Muscle layer of duodenum (tissue), 2 donors: ENCODE data around the gene CORO1C.
A peak's percentile ranks its signal among the peaks of the same experiment; 100 is the strongest.

Experiments used
- H3K27ac ChIP-seq: one replicate; pipeline ENCODE4 v1.7.0; 2013; ENCODE audit warnings: mild to moderate bottlenecking, low read length
- H3K27me3 ChIP-seq: one replicate; pipeline ENCODE4 v1.7.0; 2013; ENCODE audit warnings: low read depth, mild to moderate bottlenecking, control low read depth, low read length
- H3K36me3 ChIP-seq, 2 donors: one replicate each; pipeline ENCODE4 v1.7.0; 2013; ENCODE audit warnings: low read length in 2 of 2, control low read depth in 1 of 2, mild to moderate bottlenecking in 1 of 2; ENCODE audit not compliant: insufficient read depth in 2 of 2, control insufficient read depth in 1 of 2
- H3K4me1 ChIP-seq, 2 donors: one replicate each; pipeline ENCODE4 v1.7.0; 2013; ENCODE audit warnings: low read length in 2 of 2, mild to moderate bottlenecking in 2 of 2, control low read depth in 1 of 2, moderate library complexity in 1 of 2; ENCODE audit not compliant: insufficient read depth in 2 of 2, control insufficient read depth in 1 of 2
- H3K4me3 ChIP-seq, 2 donors: one replicate each; pipeline ENCODE4 v1.7.0; 2013; ENCODE audit warnings: low read length in 2 of 2, low read depth in 1 of 2, mild to moderate bottlenecking in 1 of 2
- H3K9me3 ChIP-seq, 2 donors: one replicate each; pipeline ENCODE4 v1.7.0; 2013; ENCODE audit warnings: low read length in 2 of 2, control low read depth in 1 of 2, mild to moderate bottlenecking in 1 of 2; ENCODE audit not compliant: control insufficient read depth in 1 of 2
- donor health status: healthy.

Gene CORO1C

DNA sequence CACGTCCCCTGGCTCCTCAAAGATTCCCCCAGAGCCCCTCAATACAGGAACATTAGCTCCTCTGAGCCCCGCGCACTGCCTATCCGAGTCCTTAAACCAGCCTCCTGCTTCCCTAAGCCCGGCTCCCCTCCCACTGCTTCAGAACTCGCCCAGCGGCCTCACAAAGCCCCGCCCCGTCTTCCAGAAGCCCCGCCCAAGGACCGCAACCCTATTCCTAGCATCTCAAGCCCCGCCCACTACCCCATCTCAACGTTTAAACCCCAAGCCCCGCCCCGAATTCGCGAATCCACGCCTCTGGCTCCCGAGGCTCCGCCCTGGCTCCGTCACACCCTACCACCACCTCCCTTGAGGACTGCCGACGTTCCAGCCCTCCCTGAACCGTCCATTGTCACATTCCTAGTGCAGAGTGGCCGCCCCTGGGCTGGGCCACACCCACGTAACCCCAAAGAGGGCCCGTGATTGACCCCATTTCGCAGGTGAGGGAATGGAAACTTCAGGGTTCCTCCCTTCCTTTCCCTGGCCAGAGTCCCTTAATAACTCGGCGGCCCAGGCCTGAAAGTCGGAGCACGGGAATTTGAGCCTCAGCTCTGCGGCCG is 646 bp upstream of the CORO1C start:
- Histone ChIP-seq H3K27me3 (no peaks in the 10 kb centered on the region), H3K36me3 (peaks cover 0 to 12% of the 10 kb centered on the region in 2 donors), H3K4me1 (peaks cover 6 to 13% of the 10 kb centered on the region in 2 donors), H3K4me3 (peak overlapping the region; percentile 72 to 79), H3K27ac (peak overlapping the region; percentile 96), H3K9me3 (no peaks in the 10 kb centered on the region)

DNA sequence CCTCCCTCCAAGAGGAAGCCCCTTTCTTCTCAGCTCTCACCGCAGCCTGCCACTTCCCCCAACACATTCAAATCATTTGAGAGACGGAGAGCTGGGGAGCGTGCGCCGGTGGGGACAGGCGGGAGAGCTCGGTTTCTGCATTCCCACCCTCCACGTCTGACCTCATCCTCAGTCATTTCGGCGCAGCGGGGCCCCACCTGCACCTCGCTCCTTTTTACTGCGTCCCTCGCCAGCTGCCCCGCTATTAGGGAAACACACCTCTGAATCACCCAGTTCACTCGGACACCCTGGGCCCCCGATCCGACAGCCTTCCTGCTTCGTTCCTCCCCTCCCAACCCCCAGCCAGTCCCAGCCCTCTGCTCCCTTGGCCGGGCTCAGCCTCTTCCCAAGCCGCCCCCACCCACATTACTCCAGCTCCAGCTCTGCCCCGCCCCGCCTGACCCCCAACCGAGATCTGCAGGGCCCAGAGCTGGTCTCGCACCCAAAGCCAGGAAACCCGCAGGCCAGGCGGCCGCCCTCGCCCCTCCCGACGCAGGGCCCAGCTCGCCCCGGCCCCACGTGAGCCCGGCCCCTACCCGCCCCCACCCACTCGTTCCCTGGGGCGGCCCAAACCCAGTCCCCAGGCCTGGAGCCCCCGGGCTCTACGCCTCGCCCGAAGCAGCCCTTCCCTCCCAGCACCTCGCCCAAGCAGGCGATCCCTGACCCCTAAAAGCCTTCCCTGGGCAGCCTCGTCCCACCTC is 783 bp downstream of the CORO1C start:
- Histone ChIP-seq H3K27me3 (no peaks in the 10 kb centered on the region), H3K4me1 (peaks cover 6 to 20% of the 10 kb centered on the region in 2 donors), H3K9me3 (no peaks in the 10 kb centered on the region), H3K27ac (peak overlapping the region; percentile 96), H3K4me3 (peak overlapping the region; percentile 79 to 86), H3K36me3 (peaks cover 0 to 12% of the 10 kb centered on the region in 2 donors)

DNA sequence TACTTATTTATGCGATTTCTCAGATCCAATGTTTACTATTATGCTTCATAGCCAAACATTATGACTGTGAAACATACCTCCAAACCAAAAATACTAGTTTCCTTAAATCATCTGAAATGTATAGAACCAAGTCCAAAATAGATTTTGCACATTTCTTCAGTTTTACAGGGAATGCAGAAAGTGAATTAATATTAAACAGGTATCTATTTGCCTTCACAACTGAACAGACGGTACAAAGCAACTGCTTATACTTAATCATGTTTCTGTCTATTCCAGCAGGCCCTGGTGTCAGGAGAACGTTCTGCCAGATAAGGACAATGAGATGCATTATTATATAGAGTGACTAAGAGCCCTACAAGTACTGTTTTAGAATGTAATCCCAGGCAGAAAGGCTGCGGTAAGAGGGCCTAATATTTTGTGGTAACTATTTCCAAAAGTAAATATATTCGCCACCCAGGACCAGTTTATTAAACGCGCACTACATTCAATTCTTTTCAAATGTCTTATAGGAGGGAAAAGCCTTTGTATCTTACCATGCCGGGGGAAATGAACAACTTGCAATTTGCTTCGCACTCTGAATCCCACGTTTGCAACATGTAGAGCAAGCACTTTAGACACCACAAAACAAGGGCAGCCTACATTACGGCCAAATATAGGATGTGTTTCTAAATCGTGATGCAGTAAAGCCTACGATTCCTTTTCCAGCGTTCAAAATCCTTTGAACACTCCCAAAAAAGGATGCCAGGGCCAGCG is 1.5 kb downstream of the CORO1C start:
- H3K36me3 ChIP-seq, result peaks cover 0 to 12% of the 10 kb centered on the region in 2 donors
- peak overlapping the region; percentile 79 to 86 for H3K4me3 ChIP-seq
- no peaks in the 10 kb centered on the region for H3K27me3 ChIP-seq
- peaks cover 6 to 28% of the 10 kb centered on the region in 2 donors for H3K4me1 ChIP-seq
- peak overlapping the region; percentile 96 for H3K27ac ChIP-seq
- H3K9me3 ChIP-seq, result no peaks in the 10 kb centered on the region

DNA sequence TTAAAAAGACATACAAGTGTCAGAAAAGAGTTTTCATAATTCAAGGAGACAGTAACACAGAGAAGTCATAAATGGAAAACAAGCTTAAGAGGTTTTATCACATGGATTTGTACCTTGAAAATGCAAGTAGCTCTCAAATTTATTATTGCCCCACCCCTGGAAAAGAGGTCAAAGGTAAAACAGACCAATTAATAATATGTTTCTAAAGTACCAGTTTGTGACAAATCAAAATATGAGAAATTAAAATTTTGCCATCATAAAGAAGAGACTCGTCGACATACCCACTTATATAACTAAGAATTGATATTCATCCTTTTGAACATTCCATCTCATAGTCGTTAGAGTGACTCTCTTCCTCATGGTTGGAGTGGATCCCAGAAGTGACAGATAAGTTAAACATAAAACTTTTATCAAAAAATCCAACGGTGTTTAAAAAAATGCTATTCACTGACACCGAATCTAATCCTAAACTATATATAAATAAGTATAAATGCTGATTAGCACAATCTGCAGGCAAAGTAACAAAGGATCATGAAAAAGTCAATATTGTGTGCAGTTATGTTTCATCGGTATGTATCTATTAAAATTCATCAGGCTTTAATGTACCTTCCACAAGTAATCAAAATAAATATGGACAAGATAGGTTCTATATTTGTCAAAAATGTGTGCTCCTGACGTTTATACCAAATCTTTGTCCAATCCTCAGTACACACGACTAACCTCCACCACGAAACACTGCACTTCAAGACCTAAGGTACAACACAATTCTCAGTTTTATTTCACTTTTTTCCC is 2.3 kb downstream of the CORO1C start:
- Histone ChIP-seq H3K4me1 (peaks cover 1 to 33% of the 10 kb centered on the region in 2 donors), H3K27me3 (no peaks in the 10 kb centered on the region), H3K4me3 (peak overlapping the region; percentile 79 to 86), H3K36me3 (peaks cover 0 to 12% of the 10 kb centered on the region in 2 donors), H3K9me3 (no peaks in the 10 kb centered on the region), H3K27ac (peak overlapping the region; percentile 96)

DNA sequence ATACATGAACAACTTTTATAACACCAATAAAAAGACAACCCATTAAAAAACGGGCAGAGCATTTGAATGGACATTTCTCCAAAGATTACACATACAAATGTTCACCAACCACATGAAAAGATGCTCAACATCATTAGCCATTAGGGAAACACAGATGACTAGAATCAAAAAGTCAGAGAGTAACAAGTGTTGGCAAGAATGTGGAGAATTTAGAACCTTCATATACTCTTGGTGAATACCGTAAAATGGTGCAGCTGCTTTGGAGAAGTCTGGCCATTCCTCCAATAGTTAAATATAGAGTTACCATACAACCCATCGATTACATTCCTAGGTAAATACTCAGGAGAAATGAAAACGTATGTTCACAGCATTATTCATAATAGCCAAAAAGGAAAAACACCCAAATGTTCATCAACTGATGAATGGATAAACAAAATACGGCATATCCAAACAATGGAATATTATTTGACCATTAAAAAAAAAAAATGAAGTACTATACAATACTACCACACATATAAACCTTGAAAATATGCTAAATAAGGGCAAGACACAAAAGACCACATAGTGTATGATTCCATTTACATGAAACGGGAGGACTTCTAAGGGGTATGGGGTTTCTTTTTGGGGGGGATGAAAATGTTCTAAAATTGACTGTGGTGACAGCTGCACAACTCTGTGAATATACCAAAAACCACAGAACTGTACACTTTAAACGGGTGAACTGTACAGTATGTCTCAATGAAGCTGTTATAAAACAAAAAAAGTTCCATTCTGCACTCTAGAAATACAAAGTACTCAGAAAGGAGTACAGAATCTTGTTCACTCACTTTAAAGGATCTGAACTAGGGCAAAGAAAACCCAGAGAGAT is 3.2 kb downstream of the CORO1C start:
- Histone ChIP-seq H3K27ac (peak overlapping the region; percentile 96), H3K4me3 (peak overlapping the region; percentile 79 to 86), H3K36me3 (peaks cover 0 to 12% of the 10 kb centered on the region in 2 donors), H3K9me3 (no peaks in the 10 kb centered on the region), H3K4me1 (peaks cover 7 to 42% of the 10 kb centered on the region in 2 donors), H3K27me3 (no peaks in the 10 kb centered on the region)

DNA sequence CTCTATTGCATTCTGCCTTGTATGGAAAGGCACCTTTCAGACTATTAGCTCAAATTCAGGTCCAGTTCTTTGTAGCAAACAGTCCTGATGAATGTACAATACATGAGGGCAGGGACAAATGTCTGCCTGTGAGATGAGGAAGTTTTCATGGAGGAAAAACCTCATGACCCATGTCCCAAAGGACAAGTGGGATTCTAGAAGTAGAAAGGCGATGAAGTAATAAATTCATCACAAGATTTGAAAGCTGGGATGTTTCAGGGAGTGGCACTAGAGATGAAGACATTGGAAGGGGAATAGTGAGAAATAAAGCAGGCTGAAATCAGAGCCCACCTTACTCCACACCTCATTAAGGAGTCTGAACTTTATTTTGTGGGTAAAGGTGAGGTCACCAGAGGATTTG is 4.2 kb downstream of the CORO1C start:
- H3K9me3 ChIP-seq, result no peaks in the 10 kb centered on the region
- no peaks in the 10 kb centered on the region for H3K27me3 ChIP-seq
- H3K4me1 ChIP-seq, result peaks cover 15 to 52% of the 10 kb centered on the region in 2 donors
- H3K36me3 ChIP-seq, result peaks cover 0 to 16% of the 10 kb centered on the region in 2 donors
- H3K4me3 ChIP-seq, result no peak overlapping the region
- peak overlapping the region; percentile 96 for H3K27ac ChIP-seq

DNA sequence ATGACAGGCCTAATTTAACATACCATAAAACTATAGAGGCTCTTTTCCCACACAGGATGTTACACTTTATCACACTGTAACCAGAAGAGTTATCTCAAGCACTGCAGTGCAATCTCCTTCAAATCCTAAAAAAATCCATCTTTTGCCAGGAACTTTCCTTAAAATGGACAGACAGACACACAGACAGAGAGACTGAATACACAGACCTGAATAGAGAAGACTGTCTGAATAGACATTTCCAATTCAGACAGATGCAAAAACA is 6.5 kb downstream of the CORO1C start:
- no peak overlapping the region for H3K4me3 ChIP-seq
- H3K9me3 ChIP-seq, result no peaks in the 10 kb centered on the region
- H3K36me3 ChIP-seq, result peaks cover 0 to 9% of the 10 kb centered on the region in 2 donors
- H3K27me3 ChIP-seq, result no peaks in the 10 kb centered on the region
- H3K4me1 ChIP-seq, result peaks cover 24 to 63% of the 10 kb centered on the region in 2 donors
- peak overlapping the region; percentile 92 for H3K27ac ChIP-seq

DNA sequence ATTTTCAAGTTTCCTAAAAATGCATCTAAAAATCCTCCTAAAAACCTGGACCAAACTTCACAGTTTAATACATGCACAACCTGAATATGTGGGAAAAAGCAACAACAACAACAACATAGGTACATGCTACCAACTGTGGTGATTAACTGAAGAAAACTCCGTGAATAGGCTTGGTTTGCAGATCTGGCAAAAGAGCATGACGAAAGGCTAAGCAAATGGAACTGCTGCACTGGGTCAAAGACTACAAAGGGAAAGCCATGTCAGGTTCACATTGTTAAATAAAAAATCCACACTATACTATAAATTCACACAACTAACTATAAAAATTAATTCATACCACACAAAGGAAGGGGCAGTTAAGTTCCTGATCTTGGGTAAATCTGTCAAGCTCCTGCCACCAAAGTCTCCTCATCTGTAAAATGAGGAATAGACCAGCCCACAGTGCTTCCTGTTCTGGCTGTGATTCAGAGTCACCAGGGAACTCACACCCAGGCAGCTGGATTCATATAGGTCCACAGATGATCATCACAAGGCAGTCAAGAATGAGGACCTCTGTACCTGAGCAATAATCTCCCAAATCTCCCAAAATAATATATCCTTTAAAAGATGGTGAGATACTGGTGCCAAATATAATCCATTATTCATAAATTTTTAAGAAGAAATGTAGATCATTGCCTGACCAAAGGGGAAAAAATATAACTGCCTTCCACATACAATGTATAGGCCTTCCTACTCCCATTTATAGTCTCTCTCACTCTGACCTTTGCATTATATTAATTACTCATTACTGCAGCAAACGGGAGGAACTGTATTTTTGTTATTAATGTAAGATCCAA is 7.0 kb downstream of the CORO1C start:
- Histone ChIP-seq H3K4me3 (no peak overlapping the region), H3K9me3 (no peaks in the 10 kb centered on the region), H3K36me3 (peaks cover 0 to 4% of the 10 kb centered on the region in 2 donors), H3K27ac (peak overlapping the region; percentile 92), H3K27me3 (no peaks in the 10 kb centered on the region), H3K4me1 (peaks cover 24 to 63% of the 10 kb centered on the region in 2 donors)

DNA sequence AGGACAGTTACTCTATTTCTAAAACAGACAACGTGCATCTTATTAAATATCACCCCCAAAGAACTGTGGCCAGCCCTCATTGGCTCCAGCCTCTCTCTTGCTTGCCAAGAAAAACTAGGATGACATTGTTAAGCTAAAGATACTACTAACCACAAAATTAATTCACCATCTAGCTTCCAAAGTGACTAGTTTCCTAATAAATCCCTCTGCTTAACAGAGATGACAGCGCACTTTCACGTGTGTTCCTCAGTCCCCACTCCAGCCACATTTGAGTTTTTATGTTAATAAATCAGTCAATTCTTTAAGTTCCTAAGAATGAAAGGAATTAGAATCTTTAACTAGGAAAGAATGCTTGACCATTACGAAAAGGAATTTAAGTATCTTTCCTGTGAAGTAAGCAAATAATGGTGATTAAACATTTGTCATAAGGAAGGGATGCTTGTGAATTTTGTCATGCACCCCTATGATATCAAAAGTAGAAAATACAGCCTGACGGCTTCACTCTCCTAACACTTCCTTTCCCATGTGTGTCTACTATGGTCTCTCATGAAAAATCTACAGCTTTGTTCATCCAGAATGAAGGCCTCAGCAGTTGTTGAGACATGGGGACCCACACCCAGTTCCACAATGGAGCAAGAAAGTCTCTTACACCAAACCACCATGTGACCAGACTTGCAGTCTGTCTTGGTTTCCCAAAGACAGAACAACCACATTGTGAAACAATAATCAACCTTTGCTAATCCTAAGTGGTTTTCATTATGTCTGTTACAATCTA is 8.1 kb downstream of the CORO1C start:
- Histone ChIP-seq H3K36me3 (peaks cover 0 to 4% of the 10 kb centered on the region in 2 donors), H3K4me3 (peak overlapping the region in 1 of 2 donors; percentile 1), H3K27ac (peak overlapping the region; percentile 92), H3K4me1 (peaks cover 24 to 67% of the 10 kb centered on the region in 2 donors), H3K27me3 (no peaks in the 10 kb centered on the region), H3K9me3 (no peaks in the 10 kb centered on the region)
